K562 (cell line): ENCODE results near the gene SPRR3. TPM values are rescaled to one million over a fixed set of nuclear protein-coding genes. Genes with fewer than 3 reads are reported as not detected.

Experiments
- ARNT ChIP-seq, 2 experiments: fragments of 450-650 bp; IDR thresholded peaks; 2 replicates each; pipeline ENCODE4 v1.6.1; 2016; ENCODE audit warnings: mild to moderate bottlenecking in 1 of 2
- CCNT2 ChIP-seq: IDR thresholded peaks from 2 replicates; pipeline ENCODE4 v1.6.1; 2011; ENCODE audit warnings: borderline replicate concordance, low read depth, mild to moderate bottlenecking, moderate library complexity, mixed read lengths, low read length; ENCODE audit not compliant: insufficient read length; ENCODE audit errors: extremely low read depth
- CREB3L1 ChIP-seq: fragments of 450-650 bp; IDR thresholded peaks from 2 replicates; pipeline ENCODE4 v1.6.1; 2014; ENCODE audit warnings: low read depth, mild to moderate bottlenecking, moderate library complexity, borderline replicate concordance
- E2F5 ChIP-seq: sonication (generic); formaldehyde crosslinking; IDR thresholded peaks from 2 replicates; pipeline ENCODE4 v1.8.0; 2022; ENCODE audit warnings: mild to moderate bottlenecking, missing genetic modification reagents
- MITF ChIP-seq: IDR thresholded peaks from 2 replicates; pipeline ENCODE4 v1.6.1; 2014; ENCODE audit warnings: antibody characterized with exemption
- NR2C1 ChIP-seq, 2 experiments: fragments of 450-650 bp; IDR thresholded peaks; 2 replicates each; pipeline ENCODE4 v1.6.1; 2017; ENCODE audit warnings: mild to moderate bottlenecking in 2 of 2, antibody characterized with exemption in 1 of 2, inconsistent platforms in 1 of 2, missing compliant biosample characterization in 1 of 2, missing genetic modification characterization in 1 of 2
- NR2F6 ChIP-seq: fragments of 450-650 bp; formaldehyde crosslinking; IDR thresholded peaks from 2 replicates; pipeline ENCODE4 v1.4.0; 2020; ENCODE audit warnings: mild to moderate bottlenecking
- POLR2AphosphoS2 ChIP-seq: IDR thresholded peaks from 2 replicates; pipeline ENCODE4 v1.6.1; 2012; ENCODE audit warnings: low read length, improper control_type of control experiment
- RBFOX2 ChIP-seq: fragments of 200-400 bp; formaldehyde crosslinking; IDR thresholded peaks from 2 replicates; pipeline ENCODE4 v1.6.1; 2017; ENCODE audit warnings: low read depth, mild to moderate bottlenecking, low read length, moderate library complexity
- RNF219 ChIP-seq: fragments of 250-450 bp; sonication (Bioruptor Pico); IDR thresholded peaks from 2 replicates; pipeline ENCODE4 v1.5.0; 2022; ENCODE audit warnings: mild to moderate bottlenecking
- TAF9B ChIP-seq: fragments of 450-650 bp; IDR thresholded peaks from 2 replicates; pipeline ENCODE4 v1.6.1; 2018; ENCODE audit warnings: mild to moderate bottlenecking; ENCODE audit not compliant: partially characterized antibody
- TFE3 ChIP-seq: fragments of 450-650 bp; formaldehyde crosslinking; IDR thresholded peaks from 2 replicates; pipeline ENCODE4 v1.4.0; 2020; ENCODE audit warnings: mild to moderate bottlenecking, mixed read lengths
- ZBTB17 ChIP-seq: fragments of 450-650 bp; formaldehyde crosslinking; IDR thresholded peaks from 2 replicates; pipeline ENCODE4 v1.4.0; 2020; ENCODE audit warnings: mild to moderate bottlenecking
- ZEB2 ChIP-seq: fragments of 450-650 bp; IDR thresholded peaks from 2 replicates; pipeline ENCODE4 v1.6.1; 2016
- ZNF282 ChIP-seq: sonication (generic); formaldehyde crosslinking; IDR thresholded peaks from 2 replicates; pipeline ENCODE4 v1.8.1; 2023; ENCODE audit warnings: missing genetic modification reagents
- ZNF518B ChIP-seq: fragments of 250-450 bp; sonication (Bioruptor Pico); IDR thresholded peaks from 2 replicates; pipeline ENCODE4 v1.5.0; 2021; ENCODE audit warnings: mild to moderate bottlenecking, moderate library complexity
- polyA plus RNA-seq, 8 experiments: library from polyadenylated mRNA; depleted of rRNA in 4 of 8; stranded (reverse) in 5 of 8; unstranded in 3 of 8; fragments of >200 nt; fragmentation: Nextera tagmentation in 2 of 8; fragmentation: Illumina TruSeq in 1 of 8; extraction: Ambion mirVana in 2 of 8; extraction: Trizol in 1 of 8; gene quantifications; 2 replicates each; pipeline versions ENCODE4 v1.2.1 to v1.2.3, GENCODE V29; 2011 to 2014; ENCODE audit warnings: inconsistent platforms in 1 of 8, missing spikeins in 1 of 8
- total RNA-seq, 7 experiments: library from RNA; depleted of rRNA in 6 of 7; stranded (reverse); fragments of >200 nt in 6 of 7; fragmentation: Illumina TruSeq in 2 of 7; extraction: Trizol in 2 of 7; gene quantifications; 2 replicates each; pipeline versions ENCODE4 v1.2.1 to v1.2.3, GENCODE V29; 2011 to 2021; ENCODE audit warnings: low replicate concordance in 1 of 7

Gene SPRR3
- total and polyA plus RNA-seq, 9 of the 15 experiments (the other 6 are each of a cell fraction or from before 2014, with no cell fraction given) = not detected

GRCh38 chr1:153040950-153041631 lies 39.5 kb downstream of the SPRR3 start, which contains the start of gene SPRR2D (continued):
- TF ChIP-seq ZNF518B (CRISPR knock-in tag) (no peak), CCNT2 (no peak), RBFOX2 (peak; percentile 2; the same call in 1 of the 2 replicates), NR2C1 (IDR thresholded peaks at IDR 0.05) (no peak), NR2C1 (tag; IDR thresholded peaks at IDR 0.05) (no peak), TFE3 (CRISPR knock-in tag) (no peak), E2F5 (no peak), ZBTB17 (CRISPR knock-in tag) (no peak), ARNT (IDR thresholded peaks at IDR 0.05) (no peak), ZNF282 (CRISPR knock-in tag) (no peak), POLR2AphosphoS2 (no peak), NR2F6 (no peak), MITF (no peak), CREB3L1 (0 out of 2 replicates have a peak, but pooled peaks have one; percentile 22), ZEB2 (0 out of 2 replicates have a peak, but pooled peaks have one; percentile 49), RNF219 (CRISPR knock-in tag) (no peak), TAF9B (no peak)
